Stimulated activated CD4-positive, alpha-beta T cell treated with anti-CD3 and anti-CD28 coated beads, TNF-alpha, amount 100 ng/mL, for 1 hour (primary cell): Measurements from ENCODE around the gene HTRA2.
A peak's percentile ranks its signal among the peaks of the same experiment; 100 is the strongest.

Experiments used
- DNase-seq, 3 donors: peaks; one replicate each; pipeline ENCODE4 v3.0.0-alpha.2; 2020; ENCODE audit warnings: low read depth in 3 of 3, low spot score in 1 of 3

The HTRA2 gene

GRCh38 chr2:74499940-74500577 is 29.7 kb upstream of the HTRA2 start:
- DNase-seq, result no peak

DNA sequence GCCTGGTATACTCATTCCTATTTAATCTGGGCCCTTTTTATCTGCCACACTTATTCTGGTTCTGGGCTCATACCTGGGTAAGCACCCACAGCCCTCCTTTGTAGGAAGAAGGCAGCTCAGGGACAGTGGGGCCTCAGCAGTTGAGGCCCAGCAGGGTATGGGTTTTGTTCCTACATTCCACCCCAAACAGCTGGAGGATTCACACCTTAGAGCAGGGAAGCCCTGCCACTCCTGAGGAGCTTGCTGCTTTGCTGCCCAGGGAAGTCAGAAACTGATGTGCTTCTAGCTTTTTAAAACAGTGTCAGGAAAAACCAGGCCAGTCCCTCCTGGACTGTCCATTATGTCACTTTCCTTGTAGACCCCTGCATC is 29.2 kb upstream of the HTRA2 start:
- no peak for DNase-seq

GRCh38 chr2:74501335-74502071 is 28.2 kb upstream of the HTRA2 start:
- no peak for DNase-seq

DNA sequence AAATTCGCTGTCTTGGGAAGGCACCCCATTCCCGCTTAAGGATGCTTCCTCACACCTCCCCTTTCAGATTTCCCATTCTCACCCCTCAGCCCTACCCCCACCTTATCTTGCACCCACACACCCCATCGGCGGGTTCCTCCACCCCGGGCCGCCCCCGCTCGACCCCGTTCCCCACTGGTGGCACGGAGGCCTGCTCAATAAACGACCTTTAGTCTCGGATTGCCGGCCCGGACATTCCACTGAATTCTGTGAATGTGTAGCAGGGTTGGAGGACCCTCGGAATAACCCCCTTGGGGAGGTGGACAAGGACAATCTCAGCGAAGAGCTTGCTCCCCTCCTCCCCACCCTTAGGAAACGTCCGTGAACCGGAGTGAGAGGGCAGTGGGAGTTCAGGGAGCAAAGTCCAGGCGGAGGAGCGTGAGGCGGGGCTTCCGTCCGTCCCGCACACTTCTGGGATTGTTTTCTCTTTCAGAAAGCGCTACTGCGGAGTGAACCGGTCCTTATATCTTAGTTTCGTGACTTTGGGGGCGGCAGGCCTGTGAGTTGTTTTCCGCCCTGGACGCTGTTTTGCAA is 27.5 kb upstream of the HTRA2 start:
- DNase-seq, result no peak

- no peak for DNase-seq
Observed at GRCh38 chr2:74502720-74503505, 26.8 kb upstream of the HTRA2 start.

- DNase-seq, result no peak
Observed at GRCh38 chr2:74503506-74504475, 25.9 kb upstream of the HTRA2 start.

DNA sequence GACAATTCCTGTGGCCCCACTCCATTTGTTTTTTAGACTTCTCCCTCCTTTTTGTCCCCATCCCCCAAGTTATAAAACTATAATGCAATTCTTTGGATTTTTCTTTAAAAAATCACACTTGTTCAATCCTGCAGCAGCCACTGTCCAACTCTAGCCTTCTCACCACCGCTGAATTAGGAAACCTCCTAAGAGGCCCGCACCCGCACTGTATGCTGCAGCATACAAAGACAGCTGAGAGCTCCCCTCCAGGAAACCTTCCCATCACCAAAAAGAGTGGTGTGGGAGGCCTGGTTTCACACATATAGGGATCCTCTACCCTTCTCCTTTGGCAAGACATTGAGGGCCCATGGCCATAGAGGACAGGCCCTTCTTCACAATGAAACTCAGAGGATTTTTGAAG is 25.1 kb upstream of the HTRA2 start:
- no peak for DNase-seq

DNA sequence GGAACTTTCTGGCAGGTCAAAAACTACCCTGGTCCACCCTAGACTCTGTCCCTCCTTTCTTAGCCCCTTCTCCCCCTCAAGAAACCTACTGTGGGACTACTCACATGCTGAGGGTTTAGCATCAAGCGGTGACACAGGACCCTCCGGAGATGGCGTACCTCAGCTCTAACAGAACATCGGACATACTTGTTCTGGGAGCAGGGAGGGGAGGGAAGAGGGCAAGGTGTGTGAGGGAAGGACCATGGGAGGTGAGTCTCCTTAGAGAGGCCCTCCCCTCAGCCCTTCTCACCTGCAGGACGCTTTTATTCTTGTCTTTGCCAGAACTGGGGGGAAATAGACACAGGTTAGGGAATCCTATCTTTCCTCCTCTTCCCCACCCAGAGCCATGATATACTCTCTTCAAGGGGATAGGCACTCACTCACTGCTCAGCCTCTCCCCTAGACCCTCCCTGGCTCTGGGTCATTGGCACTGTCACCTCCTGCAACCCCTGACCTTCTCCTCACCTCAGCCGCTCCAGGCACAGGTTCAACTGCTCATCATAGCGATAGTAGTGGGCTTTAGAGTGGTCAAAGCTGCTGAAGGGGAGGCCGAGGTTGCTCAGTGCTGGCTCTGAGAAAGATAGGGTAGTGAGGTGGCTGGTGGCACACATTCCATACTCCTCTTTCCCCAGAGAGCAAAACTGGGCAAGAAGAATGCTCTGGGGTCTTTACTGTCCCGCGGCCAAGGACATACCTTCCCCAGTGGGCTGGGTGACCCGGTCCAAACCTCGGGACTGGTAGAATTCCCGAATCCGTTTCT is 24.1 kb upstream of the HTRA2 start:
- DNase-seq, result no peak

DNA sequence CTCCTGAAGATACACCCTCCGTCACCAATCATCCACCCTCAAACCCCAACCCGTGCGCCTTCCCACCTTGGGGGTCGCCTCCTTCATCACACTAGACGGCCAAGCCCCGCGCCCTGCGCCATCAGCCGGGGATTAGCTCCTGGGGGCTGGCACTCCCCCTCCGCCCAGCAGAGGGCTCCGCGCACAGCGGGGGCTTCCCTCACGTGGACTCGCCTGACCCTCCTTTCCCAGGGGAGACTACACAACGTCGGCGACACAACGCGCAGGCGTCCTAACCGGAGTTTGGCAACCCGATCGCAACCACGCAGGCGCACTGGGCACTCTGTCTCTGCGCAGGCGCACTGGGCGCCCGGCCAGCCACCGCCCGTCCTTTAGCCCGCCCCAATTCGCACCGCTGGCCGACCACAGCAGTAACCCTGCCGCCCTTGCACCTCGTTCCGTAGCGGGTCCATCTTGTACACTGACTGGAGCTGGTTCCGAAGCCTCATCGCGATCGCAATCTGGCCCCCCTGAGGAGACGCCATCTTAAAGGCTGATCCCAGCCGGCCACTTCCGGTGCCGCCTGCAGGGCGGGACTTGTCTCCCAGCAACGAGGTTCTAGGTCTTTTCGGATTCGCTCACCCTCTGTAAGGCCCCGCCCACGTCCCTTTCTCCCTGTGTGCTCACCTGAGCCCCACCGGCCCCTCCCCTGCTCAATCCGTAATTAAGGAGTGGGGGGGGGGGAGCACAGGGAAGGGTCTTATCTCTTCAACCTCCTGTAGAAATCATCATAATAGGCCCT is 22.4 kb upstream of the HTRA2 start, which contains the start of gene PCGF1:
Gene PCGF1, minus strand, starts transcription at position 551 of the 781 bp plus-strand sequence. Its CDS starts 27 bp downstream, at position 524.
- DNase-seq, result peak; percentile 94 to 99 (median 96)

GRCh38 chr2:74507926-74508520 is 21.7 kb upstream of the HTRA2 start:
- no peak for DNase-seq

DNA sequence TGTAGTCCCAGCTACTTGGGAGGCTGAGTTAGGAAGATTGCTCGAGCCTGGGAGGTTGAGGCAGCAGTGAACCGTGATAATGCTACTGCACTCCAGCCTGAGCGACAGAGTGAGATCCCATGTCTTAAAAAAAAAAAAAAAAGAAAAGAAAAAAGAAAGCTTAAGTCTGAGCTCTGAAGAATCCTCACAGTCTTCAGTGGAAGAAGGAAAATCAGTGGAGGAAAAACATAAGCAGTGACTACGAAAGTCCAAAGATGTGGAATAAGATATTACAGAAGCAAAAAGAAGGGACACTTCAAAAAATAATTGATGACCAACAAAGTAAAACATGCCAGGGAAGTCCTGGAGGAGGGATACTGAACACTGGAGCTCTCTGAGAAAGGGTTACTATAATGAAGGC is 19.5 kb upstream of the HTRA2 start:
- no peak for DNase-seq

DNA sequence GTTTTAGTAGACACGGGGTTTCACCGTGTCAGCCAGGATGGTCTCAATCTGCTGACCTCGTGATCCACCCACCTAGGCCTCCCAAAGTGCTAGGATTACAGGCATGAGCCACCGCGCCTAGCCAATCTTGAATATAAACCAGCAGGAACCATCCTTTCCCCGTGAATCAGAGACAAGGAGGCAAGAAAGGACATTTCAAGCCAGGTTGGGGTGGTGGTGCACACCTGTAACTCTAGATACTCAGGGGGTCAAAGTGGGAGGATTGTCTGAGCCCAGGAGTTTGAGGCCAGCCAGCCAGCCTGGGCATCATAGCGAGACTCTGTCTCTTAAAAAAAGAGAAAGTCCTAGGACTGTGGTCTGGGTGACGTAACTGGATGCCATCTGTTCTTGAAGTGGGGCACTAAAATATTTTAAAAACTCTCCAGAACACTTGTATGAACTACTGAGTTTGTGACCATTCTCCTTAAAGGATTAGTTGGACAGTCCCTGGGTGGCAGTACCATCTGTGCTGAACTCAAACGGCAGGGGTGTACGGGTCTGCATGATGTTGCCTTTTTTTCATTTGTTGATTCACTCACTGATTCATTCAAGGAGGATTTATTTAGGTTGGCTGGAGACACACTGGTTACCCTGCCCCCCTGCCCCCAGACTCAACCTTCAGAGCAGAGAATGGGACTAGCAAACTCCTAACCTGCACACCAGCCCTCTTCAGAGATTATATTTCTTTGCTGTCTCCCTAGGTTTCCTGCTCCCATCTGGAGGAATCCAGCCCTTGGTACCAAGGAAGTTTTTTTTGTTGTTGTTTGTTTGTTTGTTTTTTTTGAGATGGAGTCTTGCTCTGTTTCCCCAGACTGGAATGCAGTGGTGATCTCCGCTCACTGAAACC is 18.4 kb upstream of the HTRA2 start:
- DNase-seq, result no peak

DNA sequence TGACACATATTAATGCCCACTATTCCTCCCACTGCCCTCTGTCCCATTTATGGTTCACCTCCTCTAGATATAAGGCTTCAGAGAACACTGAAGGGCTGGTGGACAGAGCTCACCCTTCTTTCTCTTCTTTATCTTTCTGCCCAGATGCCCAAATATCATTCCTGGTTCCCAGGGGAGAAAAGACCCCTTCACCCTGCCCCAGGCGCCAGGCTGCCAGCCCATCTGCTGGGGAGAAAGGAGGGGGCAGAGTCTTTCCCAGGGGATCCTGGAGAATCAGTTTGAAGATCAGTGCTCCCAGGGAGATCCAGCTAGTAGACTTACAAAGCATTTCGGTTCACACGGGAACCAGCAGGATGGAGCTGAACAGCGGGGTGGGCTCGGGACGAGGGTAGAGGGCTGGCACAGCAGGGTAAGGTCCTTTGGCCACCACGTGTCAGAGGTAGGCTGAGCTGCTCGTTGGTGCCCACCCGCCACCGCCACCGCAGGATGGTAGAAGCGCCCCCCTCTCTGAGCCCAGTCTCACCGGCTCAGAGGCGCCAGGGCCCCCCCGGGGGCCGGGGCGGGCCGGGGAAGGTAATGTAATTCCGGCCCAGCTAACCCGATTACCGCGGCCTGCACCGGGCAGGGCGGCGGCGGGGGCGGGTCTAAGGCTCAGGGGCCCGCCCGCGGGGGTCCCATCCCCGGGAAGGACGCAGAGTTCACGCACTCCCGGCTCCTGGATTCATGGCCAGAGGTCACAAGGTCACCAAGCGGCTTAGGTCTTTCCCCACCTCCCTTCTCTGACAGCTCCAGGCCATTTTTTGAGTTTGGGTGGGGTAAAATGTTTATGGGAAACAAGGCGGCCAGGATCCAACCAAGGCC is 16.8 kb upstream of the HTRA2 start:
- no peak for DNase-seq

GRCh38 chr2:74513605-74514367 is 15.9 kb upstream of the HTRA2 start:
- DNase-seq, result no peak

- DNase-seq, result no peak
Observed at GRCh38 chr2:74514368-74515270, 15.1 kb upstream of the HTRA2 start, which contains the start of gene TLX2. Gene TLX2 (plus strand): TSS chr2:74514450. CDS start chr2:74514807, 357 bp downstream.
